PC-9 (cell line): ENCODE results near the gene NUP107. TPM values are rescaled to one million over a fixed set of nuclear protein-coding genes. Genes with fewer than 3 reads are reported as not detected.

Experiments
- BruUV-seq: library from RNA; stranded (reverse); fragments of 400-500 nt; replicated peaks from 2 replicates; lab custom pipeline; 2021; lab: Mats Ljungman, UMichigan
- CTCF ChIA-PET: fragments of 300-600 bp; sonication (Branson Sonifier 250); formaldehyde crosslinking; loops from one replicate; lab custom pipeline; 2022; ENCODE audit warnings: antibody characterized with exemption; lab: Charles Lee
- POLR2A ChIA-PET: fragments of 300-600 bp; sonication (Branson Sonifier 250); formaldehyde crosslinking; loops from one replicate; lab custom pipeline; 2022; ENCODE audit warnings: antibody characterized with exemption; ENCODE audit not compliant: unreplicated experiment; lab: Charles Lee
- DNase-seq, 2 experiments: peaks; one replicate each; pipeline versions ENCODE4 v3.0.0 to v3.0.0-alpha.2; 2015 to 2022; ENCODE audit warnings: mixed read lengths in 1 of 2
- H2AFZ ChIP-seq: fragments of 200-600 bp; sonication (generic); 2 replicates; pipeline ENCODE4 v1.8.1; 2017; ENCODE audit warnings: antibody characterized with exemption
- H3F3A ChIP-seq: fragments of 200-600 bp; sonication (generic); 2 replicates; pipeline ENCODE4 v1.8.1; 2017; ENCODE audit warnings: antibody characterized with exemption, mild to moderate bottlenecking, low read depth; ENCODE audit not compliant: insufficient read depth
- H3K27ac ChIP-seq: fragments of 200-600 bp; sonication (generic); 2 replicates; pipeline ENCODE4 v1.6.1; 2016; ENCODE audit warnings: mixed run types
- H3K27me3 ChIP-seq: fragments of 200-600 bp; sonication (generic); 2 replicates; pipeline ENCODE4 v1.6.1; 2016; ENCODE audit warnings: low read depth, mixed run types; ENCODE audit not compliant: insufficient read depth
- H3K36me3 ChIP-seq: fragments of 200-600 bp; sonication (generic); 2 replicates; pipeline ENCODE4 v1.6.1; 2016; ENCODE audit warnings: low read depth, mixed run types
- H3K4me1 ChIP-seq: fragments of 200-600 bp; sonication (generic); replicated peaks from 2 replicates; pipeline ENCODE4 v1.6.1; 2016; ENCODE audit warnings: mixed run types; ENCODE audit not compliant: insufficient read depth
- H3K4me2 ChIP-seq: fragments of 200-600 bp; sonication (generic); 2 replicates; pipeline ENCODE4 v1.6.1; 2017; ENCODE audit warnings: mixed run types
- H3K4me3 ChIP-seq: fragments of 200-600 bp; sonication (generic); 2 replicates; pipeline ENCODE4 v1.6.1; 2016; ENCODE audit warnings: mixed run types
- H3K79me2 ChIP-seq: fragments of 200-600 bp; sonication (generic); 2 replicates; pipeline ENCODE4 v1.6.1; 2017; ENCODE audit warnings: low read depth, mixed run types
- H3K9me2 ChIP-seq: fragments of 200-600 bp; sonication (generic); 2 replicates; pipeline ENCODE4 v1.8.1; 2017; ENCODE audit warnings: mild to moderate bottlenecking; ENCODE audit not compliant: insufficient read depth
- H3K9me3 ChIP-seq: fragments of 200-600 bp; sonication (generic); 2 replicates; pipeline ENCODE4 v1.8.1; 2016; ENCODE audit warnings: low read depth; ENCODE audit not compliant: insufficient read depth
- H4K20me1 ChIP-seq: fragments of 200-600 bp; sonication (generic); 2 replicates; pipeline ENCODE4 v1.8.1; 2017; ENCODE audit not compliant: insufficient read depth
- CTCF ChIP-seq: fragments of 200-600 bp; sonication (generic); conservative IDR thresholded peaks from 2 replicates; pipeline ENCODE4 v1.6.1; 2017; ENCODE audit warnings: mixed run types, antibody characterized with exemption, mild to moderate bottlenecking, moderate library complexity
- EZH2 ChIP-seq: fragments of 200-600 bp; sonication (generic); IDR thresholded peaks from 2 replicates; pipeline ENCODE4 v1.8.0; 2017; ENCODE audit warnings: antibody characterized with exemption, low read depth
- intact Hi-C: fragments of 100-400 bp; cut with micrococcal nuclease; formaldehyde crosslinking; loops from one replicate; pipeline ENCODE4 v1.10.0; 2022; ENCODE audit not compliant: unreplicated experiment
- total RNA-seq: library from RNA; stranded (reverse); gene quantifications from 2 replicates; pipeline ENCODE4 v1.2.3, GENCODE V29; 2021

The NUP107 gene
- total RNA-seq, 1 experiment from 2014 or later = 84.9 TPM

- no peaks in the 10 kb centered on the region for H3K9me2 ChIP-seq
- H3K9me3 ChIP-seq = no peaks in the 10 kb centered on the region
- POLR2A ChIA-PET = no interaction called here
- no peak overlapping the region for H3K4me2 ChIP-seq
- peaks cover 4% of the 10 kb centered on the region; the same call in 1 of the 2 replicates for H3F3A ChIP-seq
- H3K36me3 ChIP-seq = 0 out of 2 replicates have a peak, but pooled peaks cover 6% of the 10 kb centered on the region
- CTCF ChIA-PET = no interaction called here
- TF ChIP-seq CTCF (no peak), EZH2 (no peak)
- no peak for DNase-seq
- no peak overlapping the region for H2AFZ ChIP-seq
- H3K4me3 ChIP-seq = no peak overlapping the region
- H3K4me1 ChIP-seq = no peaks in the 10 kb centered on the region
- H3K27me3 ChIP-seq = no peaks in the 10 kb centered on the region
- H4K20me1 ChIP-seq = peaks cover 43% of the 10 kb centered on the region
- no peak overlapping the region for H3K27ac ChIP-seq
- BruUV-seq = no TSS peak
- intact Hi-C loops = no loop called here
- H3K79me2 ChIP-seq = peaks cover 32% of the 10 kb centered on the region
Measured at GRCh38 chr12:68646484-68646883, 40.3 kb upstream of the NUP107 start.

GRCh38 chr12:68647507-68647906 lies 39.3 kb upstream of the NUP107 start:
- Histone ChIP-seq H3K4me3 (no peak overlapping the region), H2AFZ (no peak overlapping the region), H3K36me3 (0 out of 2 replicates have a peak, but pooled peaks cover 12% of the 10 kb centered on the region), H3K4me1 (no peaks in the 10 kb centered on the region), H3K9me3 (no peaks in the 10 kb centered on the region), H3K27ac (no peak overlapping the region), H3K27me3 (no peaks in the 10 kb centered on the region), H3K79me2 (peaks cover 23% of the 10 kb centered on the region), H3K9me2 (no peaks in the 10 kb centered on the region), H3F3A (peaks cover 4% of the 10 kb centered on the region; the same call in 1 of the 2 replicates), H3K4me2 (no peak overlapping the region), H4K20me1 (peaks cover 37% of the 10 kb centered on the region)
- no peak for TF ChIP-seq EZH2
- TF ChIP-seq CTCF = no peak
- POLR2A ChIA-PET = no interaction called here
- DNase-seq = no peak
- CTCF ChIA-PET = interaction anchor here (0.7 kb wide), 1 partner anchor 21 kb away, joined by 3 read pairs; no protein-coding TSS in a partner anchor
- no TSS peak for BruUV-seq
- intact Hi-C loops = no loop called here

GRCh38 chr12:68648179-68648578 lies 38.6 kb upstream of the NUP107 start:
- no peaks in the 10 kb centered on the region for H3K9me2 ChIP-seq

More at GRCh38 chr12:68648179-68648578, 38.6 kb upstream of the NUP107 start:
- Histone ChIP-seq H3K4me2 (no peak overlapping the region), H4K20me1 (peaks cover 37% of the 10 kb centered on the region), H3K27me3 (no peaks in the 10 kb centered on the region), H2AFZ (no peak overlapping the region), H3K27ac (no peak overlapping the region), H3K36me3 (0 out of 2 replicates have a peak, but pooled peaks cover 15% of the 10 kb centered on the region), H3K4me3 (no peak overlapping the region), H3K4me1 (no peaks in the 10 kb centered on the region), H3K79me2 (peaks cover 16% of the 10 kb centered on the region), H3K9me3 (no peaks in the 10 kb centered on the region), H3F3A (peaks cover 4% of the 10 kb centered on the region; the same call in 1 of the 2 replicates)
- no peak for DNase-seq
- no TSS peak for BruUV-seq
- intact Hi-C loops = no loop called here
- CTCF ChIA-PET = no interaction called here
- POLR2A ChIA-PET = no interaction called here
- no peak for TF ChIP-seq EZH2
- TF ChIP-seq CTCF = no peak
